Lung (tissue), 16 donors: ENCODE results near the gene RAB29. TPM values are rescaled to one million over a fixed set of nuclear protein-coding genes. Genes with fewer than 3 reads are reported as not detected.
A peak's percentile ranks its signal among the peaks of the same experiment; 100 is the strongest.
"Not testable (repeated sequence)": the region's sequence is repeated elsewhere in the genome, so short reads cannot be mapped to it uniquely, and the experiment has no call there.

Source experiments
- ATAC-seq: fragments of 200-7000 bp; cut with Tn5 transposase; one replicate; pipeline ENCODE4 v1.9.1; 2020; ENCODE audit warnings: moderate number of reproducible peaks; ENCODE audit not compliant: insufficient read depth, low FRiP score
- DNase-seq, 3 donors: peaks; one replicate each; pipeline ENCODE4 v3.0.0-alpha.2; 2013 to 2017
- H3K27ac ChIP-seq, 2 donors: one replicate each; pipeline ENCODE4 v1.5.1; 2013; ENCODE audit warnings: mild to moderate bottlenecking in 2 of 2, moderate library complexity in 2 of 2, control low read depth in 1 of 2, inconsistent platforms in 1 of 2, low read depth in 1 of 2, low read length in 1 of 2
- H3K27me3 ChIP-seq, 3 donors: one replicate each; pipeline ENCODE4 v1.5.1; 2013; ENCODE audit warnings: low read length in 2 of 3; ENCODE audit not compliant: control insufficient read depth in 3 of 3, insufficient read depth in 3 of 3
- H3K36me3 ChIP-seq, 4 donors: one replicate each; pipeline ENCODE4 v1.5.1; 2013; ENCODE audit warnings: low read length in 4 of 4, mild to moderate bottlenecking in 1 of 4, moderate library complexity in 1 of 4; ENCODE audit not compliant: control insufficient read depth in 4 of 4, insufficient read depth in 4 of 4
- H3K4me1 ChIP-seq, 5 donors: one replicate each; pipeline ENCODE4 v1.5.1; 2013; ENCODE audit warnings: low read length in 5 of 5, mild to moderate bottlenecking in 2 of 5, moderate library complexity in 1 of 5; ENCODE audit not compliant: control insufficient read depth in 5 of 5, insufficient read depth in 5 of 5
- H3K4me3 ChIP-seq: one replicate; pipeline ENCODE4 v1.5.1; 2013; ENCODE audit warnings: mild to moderate bottlenecking, control low read depth, moderate library complexity
- H3K9ac ChIP-seq, 2 donors: one replicate each; pipeline ENCODE4 v1.5.1; 2013; ENCODE audit warnings: low read length in 2 of 2, control low read depth in 1 of 2; ENCODE audit not compliant: insufficient read depth in 1 of 2
- H3K9me3 ChIP-seq, 4 donors: one replicate each; pipeline ENCODE4 v1.5.1; 2013; ENCODE audit warnings: low read length in 3 of 4, mild to moderate bottlenecking in 1 of 4, moderate library complexity in 1 of 4; ENCODE audit not compliant: control insufficient read depth in 4 of 4, insufficient read depth in 3 of 4
- CTCF ChIP-seq: IDR thresholded peaks from 2 replicates; pipeline ENCODE4 v1.5.1; 2012; ENCODE audit warnings: mild to moderate bottlenecking; ENCODE audit errors: control extremely low read depth, extremely low read depth
- WGBS, 2 donors: extraction: QIAGEN DNeasy Blood & Tissue Kit; methylation state at CpG; one replicate each; pipeline ENCODE4 v1.1.7; 2013; 5-methylcytosine and 5-hydroxymethylcytosine counted together
- long read RNA-seq, 5 donors: transcript quantifications; one replicate each; lab custom pipeline, GENCODE V29; 2026
- polyA plus RNA-seq, 2 donors: library from polyadenylated mRNA; stranded (reverse); fragments of 200-250 nt; gene quantifications; one replicate each; pipeline ENCODE4 v1.2.1, GENCODE V29; 2013
- total RNA-seq, 2 donors: library from RNA; depleted of rRNA in 1 of 2; stranded (reverse); fragments of >200 nt in 1 of 2; gene quantifications; one replicate each; pipeline ENCODE4 v1.2.1, GENCODE V29; 2014 to 2021
- donor health status: control.
- donor health status: control.
- donor health status: Bipolar disorder and iron deficiency.
- donor health status: healthy.
- donor health status: DM: yes; HTN: yes; CAD: no.

The RAB29 gene
- total RNA-seq: 10 to 100 TPM; 11.4 to 19.5 TPM
- 10 to 100 TPM in 1 of 2 donors, 1 to 10 TPM in 1; 8.7 to 20.0 TPM for polyA plus RNA-seq
- long read RNA-seq, donor 1, partial matches to known transcripts: 0 of 1 reads
- long read RNA-seq, donor 1, other reads (novel, unspliced or antisense): 0 of 1 reads
- long read RNA-seq, donor 2: 0 reads
- long read RNA-seq, donor 3: 0 reads
- long read RNA-seq, donor 4: 0 reads
- long read RNA-seq, donor 5, partial matches to known transcripts: 0 of 2 reads
- long read RNA-seq, donor 5, other reads (novel, unspliced or antisense): 0 of 2 reads

GRCh38 chr1:205775015-205775716, at the start of gene RAB29:
RAB29 (minus strand) TSS chr1:205775482; CDS start chr1:205774956, 526 bp downstream.
- H3K36me3 ChIP-seq: peaks cover 0 to 2% (median 0%) of the 10 kb centered on the region in 4 donors
- no peak for TF ChIP-seq CTCF
- peak within 1 kb of the TSS; percentile 83 for H3K4me3 ChIP-seq
- peaks cover 0 to 6% (median 4%) of the 10 kb centered on the region in 5 donors for H3K4me1 ChIP-seq
- H3K27ac ChIP-seq: peak within 1 kb of the TSS in 1 of 2 donors; percentile 73
- H3K27me3 ChIP-seq: peaks cover 0 to 23% (median 20%) of the 10 kb centered on the region in 3 donors
- peak within 1 kb of the TSS in 1 of 2 donors; percentile 4 for H3K9ac ChIP-seq
- ATAC-seq: peak; percentile 95
- 1% methylated on average over 40 of the region's 40 CpGs for WGBS, 2 donors
- H3K9me3 ChIP-seq: peaks cover 0 to 1% (median 0%) of the 10 kb centered on the region in 4 donors
- peak; percentile 81 to 84 (median 82) for DNase-seq

- DNase-seq (no peak), ATAC-seq (no peak)
- Histone ChIP-seq H3K36me3 (no peaks in the 10 kb centered on the region), H3K4me1 (peaks cover 0 to 15% (median 0%) of the 10 kb centered on the region in 5 donors), H3K9ac (no peak overlapping the region), H3K9me3 (no peaks in the 10 kb centered on the region), H3K27me3 (no peaks in the 10 kb centered on the region), H3K27ac (no peak overlapping the region), H3K4me3 (no peak overlapping the region)
- TF ChIP-seq CTCF: no peak
- 97 to 98% methylated on average over 5 of the region's 5 CpGs for WGBS, 2 donors
Measured at GRCh38 chr1:205824180-205824579, 48.9 kb upstream of the RAB29 start.

GRCh38 chr1:205823260-205823659, 48.0 kb upstream of the RAB29 start:
- 90 to 91% methylated on average over 2 of the region's 2 CpGs for WGBS, 2 donors

GRCh38 chr1:205822397-205822796, 47.1 kb upstream of the RAB29 start:
- no peak for ATAC-seq
- no peaks in the 10 kb centered on the region for H3K27me3 ChIP-seq
- no peak overlapping the region for H3K9ac ChIP-seq
- H3K4me3 ChIP-seq: no peak overlapping the region
- H3K4me1 ChIP-seq: peaks cover 0 to 14% (median 0%) of the 10 kb centered on the region in 5 donors
- H3K36me3 ChIP-seq: no peaks in the 10 kb centered on the region
- WGBS, 2 donors: 90 to 93% methylated on average over 2 of the region's 2 CpGs
- TF ChIP-seq CTCF: no peak
- no peak overlapping the region for H3K27ac ChIP-seq
- no peaks in the 10 kb centered on the region for H3K9me3 ChIP-seq
- DNase-seq: no peak

More at GRCh38 chr1:205823260-205823659, 48.0 kb upstream of the RAB29 start:
- not testable (repeated sequence) for ATAC-seq, H3K9ac ChIP-seq, H3K36me3 ChIP-seq, H3K9me3 ChIP-seq, H3K27ac ChIP-seq, H3K4me3 ChIP-seq, H3K27me3 ChIP-seq, DNase-seq
- H3K4me1 ChIP-seq: peaks cover 0 to 15% (median 0%) of the 10 kb centered on the region in 5 donors
